Measurements from ENCODE around the gene SLFNL1. TPM values are rescaled to one million over a fixed set of nuclear protein-coding genes. Genes with fewer than 3 reads are reported as not detected.

SLFNL1 gene
- total RNA-seq, 1 experiment from 2014 or later, result 0.11 TPM

DNA sequence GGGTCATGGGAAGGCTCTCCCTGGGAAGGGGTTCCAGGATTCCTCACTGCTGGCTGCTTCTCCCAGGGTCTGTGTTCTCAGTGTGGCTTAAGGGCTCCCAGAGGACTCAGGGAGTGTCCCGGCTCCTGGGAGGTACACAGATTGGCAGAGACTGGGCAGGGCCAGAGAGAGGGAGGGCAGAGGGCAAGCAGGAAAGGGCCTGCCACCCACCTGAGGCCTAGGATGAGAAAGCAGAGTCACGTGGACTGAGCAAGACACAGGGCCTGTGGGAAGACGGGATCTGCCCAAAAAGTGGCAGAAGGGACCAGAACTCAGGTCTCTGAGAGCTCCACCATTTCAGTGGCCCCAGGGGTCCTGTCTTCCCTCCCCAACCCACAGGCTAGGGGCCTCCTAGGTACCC is 871 bp downstream of the SLFNL1 start:
- H3K4me2 ChIP-seq (ENCODE audit: insufficient read depth, insufficient read length, low read length), result no peak overlapping the region
- H3K79me1 ChIP-seq (ENCODE audit: insufficient read depth, low read depth, low read length, poor library complexity, severe bottlenecking), result no peaks in the 10 kb centered on the region
- TF ChIP-seq, protein P1, sequence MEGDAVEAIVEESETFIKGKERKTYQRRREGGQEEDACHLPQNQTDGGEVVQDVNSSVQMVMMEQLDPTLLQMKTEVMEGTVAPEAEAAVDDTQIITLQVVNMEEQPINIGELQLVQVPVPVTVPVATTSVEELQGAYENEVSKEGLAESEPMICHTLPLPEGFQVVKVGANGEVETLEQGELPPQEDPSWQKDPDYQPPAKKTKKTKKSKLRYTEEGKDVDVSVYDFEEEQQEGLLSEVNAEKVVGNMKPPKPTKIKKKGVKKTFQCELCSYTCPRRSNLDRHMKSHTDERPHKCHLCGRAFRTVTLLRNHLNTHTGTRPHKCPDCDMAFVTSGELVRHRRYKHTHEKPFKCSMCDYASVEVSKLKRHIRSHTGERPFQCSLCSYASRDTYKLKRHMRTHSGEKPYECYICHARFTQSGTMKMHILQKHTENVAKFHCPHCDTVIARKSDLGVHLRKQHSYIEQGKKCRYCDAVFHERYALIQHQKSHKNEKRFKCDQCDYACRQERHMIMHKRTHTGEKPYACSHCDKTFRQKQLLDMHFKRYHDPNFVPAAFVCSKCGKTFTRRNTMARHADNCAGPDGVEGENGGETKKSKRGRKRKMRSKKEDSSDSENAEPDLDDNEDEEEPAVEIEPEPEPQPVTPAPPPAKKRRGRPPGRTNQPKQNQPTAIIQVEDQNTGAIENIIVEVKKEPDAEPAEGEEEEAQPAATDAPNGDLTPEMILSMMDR (conservative IDR thresholded peaks at IDR 0.05), result no peak
- DNase-seq, result no peak
- no peaks in the 10 kb centered on the region for H3K9me3 ChIP-seq (ENCODE audit: control insufficient read depth, low read depth, low read length)
- no peaks in the 10 kb centered on the region for H3K27me3 ChIP-seq (ENCODE audit: insufficient read depth, low read length)
- no peaks in the 10 kb centered on the region for H3K4me1 ChIP-seq (ENCODE audit: insufficient read depth, low read length)
- H2AK5ac ChIP-seq (ENCODE audit: insufficient read length, low read length), result no peak overlapping the region
- no peak overlapping the region for H3K4ac ChIP-seq (ENCODE audit: low read depth, low read length)
- Mint-ChIP-seq H3K9me3 (no peaks in the 10 kb centered on the region), H3K36me3 (ENCODE audit: insufficient read depth in 1 of 3, low read depth in 3 of 3) (peaks cover 4 to 36% (median 31%) of the 10 kb centered on the region in 3 experiments; a peak in 6 of 7 replicates), H3K4me1 (peaks cover 12 to 16% of the 10 kb centered on the region in 2 experiments), H3K27me3 (ENCODE audit: low read depth) (peaks cover 23% of the 10 kb centered on the region), H3K4me3 (no peak overlapping the region), H3K27ac (no peak overlapping the region; a peak in 1 of 7 replicates)
- no peak overlapping the region for H2BK12ac ChIP-seq (ENCODE audit: insufficient read length, low read depth, low read length)
- H4K8ac ChIP-seq (replicated peaks; ENCODE audit: insufficient read length, low read depth, low read length), result no peak overlapping the region
- no peak overlapping the region for H3K23ac ChIP-seq (ENCODE audit: insufficient read length, low read depth, low read length)
- no peak overlapping the region for H3T11ph ChIP-seq (ENCODE audit: low read length)
- no peak overlapping the region for H2BK120ac ChIP-seq (ENCODE audit: low read depth, low read length, poor library complexity, severe bottlenecking)
- no peak overlapping the region for H4K5ac ChIP-seq (ENCODE audit: insufficient read length, low read depth, low read length)
- no peak overlapping the region for H2AFZ ChIP-seq (ENCODE audit: low read length)
- H2BK5ac ChIP-seq (ENCODE audit: insufficient read length, low read length), result no peak overlapping the region
- H3K23me2 ChIP-seq (ENCODE audit: insufficient read length, low read depth, low read length, poor library complexity, severe bottlenecking), result no peaks in the 10 kb centered on the region
- no peak overlapping the region for H3K56ac ChIP-seq (ENCODE audit: insufficient read length, low read depth, low read length)
- H3K18ac ChIP-seq (ENCODE audit: insufficient read length, low read depth, low read length), result no peak overlapping the region
- H3K27ac ChIP-seq (ENCODE audit: insufficient read length, low read depth, low read length), result no peak overlapping the region
- WGBS (ENCODE audit: extremely low coverage, insufficient read length, low lambda C conversion rate), result no CpG with 5 or more reads among the region's 3 CpGs
- H3K14ac ChIP-seq (ENCODE audit: insufficient read depth, low read length), result no peak overlapping the region
- H3K9ac ChIP-seq (ENCODE audit: extremely low read depth, insufficient read length, low read length), result no peak overlapping the region
- no peaks in the 10 kb centered on the region for H4K20me1 ChIP-seq (ENCODE audit: control insufficient read depth, insufficient read depth, insufficient read length)
- H3K79me2 ChIP-seq (ENCODE audit: insufficient read depth, low read length), result no peaks in the 10 kb centered on the region
- H2BK15ac ChIP-seq (ENCODE audit: low read depth, low read length), result no peak overlapping the region
- no peak overlapping the region for H2BK20ac ChIP-seq (ENCODE audit: low read depth, low read length, poor library complexity, severe bottlenecking)
- H4K91ac ChIP-seq (ENCODE audit: insufficient read length, low read depth, low read length), result no peak overlapping the region

All from H9 (cell line).